T-helper 17 cell (primary cell): Measurements from ENCODE around the gene PEPD. TPM values are rescaled to one million over a fixed set of nuclear protein-coding genes. Genes with fewer than 3 reads are reported as not detected.

Experiments
- ATAC-seq: fragments of 150-1000 bp; cut with Tn5 transposase; 2 replicates; pipeline ENCODE4 v1.10.0; 2021; ENCODE audit warnings: mild to moderate bottlenecking, moderate library complexity
- DNase-seq, 3 donors: peaks; one replicate each; pipeline versions ENCODE4 v3.0.0 to v3.0.0-alpha.2; 2020 to 2021
- H3K9me3 ChIP-seq: one replicate; pipeline ENCODE4 v1.7.0; 2013; ENCODE audit warnings: low read length, mild to moderate bottlenecking; ENCODE audit not compliant: control insufficient read depth, poor library complexity, severe bottlenecking
- H3K27ac Mint-ChIP-seq: one replicate; pipeline ENCODE4 v1.8.0; 2022; ENCODE audit warnings: mild to moderate bottlenecking, moderate library complexity, mixed read lengths
- H3K27me3 Mint-ChIP-seq: one replicate; pipeline ENCODE4 v1.8.0; 2022; ENCODE audit warnings: mixed read lengths
- H3K36me3 Mint-ChIP-seq: one replicate; pipeline ENCODE4 v1.8.0; 2022; ENCODE audit warnings: low read depth, mixed read lengths
- H3K4me1 Mint-ChIP-seq: one replicate; pipeline ENCODE4 v1.8.0; 2022; ENCODE audit warnings: mild to moderate bottlenecking, mixed read lengths
- H3K4me3 Mint-ChIP-seq: one replicate; pipeline ENCODE4 v1.8.0; 2022; ENCODE audit warnings: mild to moderate bottlenecking, moderate library complexity, mixed read lengths
- total RNA-seq, 4 donors: library from RNA in 2 of 4; stranded (reverse) in 2 of 4; gene quantifications; one replicate each; pipeline ENCODE4 v1.2.3 and lab custom pipeline; 2022 to 2026

The PEPD gene
- total RNA-seq, 2 donors from 2014 or later: 38.5 to 41.4 TPM

DNA sequence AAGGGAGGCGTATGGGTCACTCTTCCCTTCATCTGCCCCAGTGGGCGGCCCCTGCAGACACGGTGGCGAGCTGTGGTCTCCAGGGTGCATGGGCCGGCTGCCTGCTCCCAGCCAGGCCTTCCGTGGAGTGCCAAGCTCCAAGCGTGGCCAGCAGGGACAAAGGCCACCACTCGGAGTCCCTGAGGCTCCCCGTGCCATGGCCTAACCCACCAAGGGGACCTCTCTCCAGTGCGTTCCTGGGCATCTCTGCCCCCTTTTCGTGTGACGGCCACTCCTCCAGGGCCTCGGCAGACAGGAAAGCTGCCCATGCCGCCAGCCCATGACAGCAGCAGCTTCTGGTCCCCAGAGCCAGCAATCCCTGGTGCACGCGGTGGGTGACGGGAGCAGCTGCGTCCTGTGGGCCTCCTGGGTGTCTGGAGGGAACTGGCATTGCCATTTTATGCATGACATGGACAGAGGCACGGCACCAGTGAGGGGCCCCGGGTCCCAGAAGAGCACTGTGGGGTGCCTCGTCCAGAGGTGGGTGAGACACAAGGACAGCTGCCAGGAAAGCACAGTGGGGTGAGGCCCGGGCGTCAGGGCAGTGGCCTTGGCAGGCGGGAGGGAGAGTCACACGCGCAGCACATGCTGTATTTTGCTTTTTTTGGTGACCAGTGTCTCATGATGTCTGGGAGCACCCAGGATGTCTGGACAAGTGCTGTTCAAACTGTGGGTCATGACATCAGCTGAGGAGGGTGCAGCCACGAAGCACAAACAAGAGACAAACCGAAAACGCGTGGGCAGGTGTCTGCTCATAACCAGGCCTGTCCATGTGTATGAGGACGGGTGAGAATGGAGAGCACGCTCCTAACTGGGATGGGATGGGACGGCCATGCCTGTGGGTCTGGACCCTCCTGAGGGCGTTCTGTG is 115.8 kb downstream of the PEPD start:
- H3K9me3 ChIP-seq: no peaks in the 10 kb centered on the region
- no peak overlapping the region for H3K27ac Mint-ChIP-seq
- ATAC-seq: no peak
- no peaks in the 10 kb centered on the region for H3K36me3 Mint-ChIP-seq
- no peaks in the 10 kb centered on the region for H3K27me3 Mint-ChIP-seq
- H3K4me3 Mint-ChIP-seq: no peak overlapping the region
- H3K4me1 Mint-ChIP-seq: no peaks in the 10 kb centered on the region
- DNase-seq: no peak

DNA sequence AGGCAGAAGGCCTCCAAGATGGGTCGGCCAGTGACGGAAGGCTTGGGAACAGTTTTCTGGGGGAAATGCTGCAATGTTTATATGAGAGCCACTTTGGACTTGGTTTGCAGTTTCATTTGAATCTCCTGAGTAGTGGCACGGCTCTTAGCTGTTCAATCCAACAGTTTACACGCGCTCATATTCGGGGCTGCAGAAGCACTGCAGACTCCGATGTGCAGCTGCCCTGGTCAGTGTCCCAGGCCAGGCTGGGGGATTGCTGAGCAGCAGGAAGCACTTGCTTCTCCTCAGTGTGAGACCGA is 116.4 kb downstream of the PEPD start:
- Mint-ChIP-seq H3K27me3 (no peaks in the 10 kb centered on the region), H3K27ac (no peak overlapping the region), H3K36me3 (no peaks in the 10 kb centered on the region), H3K4me1 (no peaks in the 10 kb centered on the region), H3K4me3 (no peak overlapping the region)
- no peak for DNase-seq
- no peaks in the 10 kb centered on the region for H3K9me3 ChIP-seq
- ATAC-seq: no peak

DNA sequence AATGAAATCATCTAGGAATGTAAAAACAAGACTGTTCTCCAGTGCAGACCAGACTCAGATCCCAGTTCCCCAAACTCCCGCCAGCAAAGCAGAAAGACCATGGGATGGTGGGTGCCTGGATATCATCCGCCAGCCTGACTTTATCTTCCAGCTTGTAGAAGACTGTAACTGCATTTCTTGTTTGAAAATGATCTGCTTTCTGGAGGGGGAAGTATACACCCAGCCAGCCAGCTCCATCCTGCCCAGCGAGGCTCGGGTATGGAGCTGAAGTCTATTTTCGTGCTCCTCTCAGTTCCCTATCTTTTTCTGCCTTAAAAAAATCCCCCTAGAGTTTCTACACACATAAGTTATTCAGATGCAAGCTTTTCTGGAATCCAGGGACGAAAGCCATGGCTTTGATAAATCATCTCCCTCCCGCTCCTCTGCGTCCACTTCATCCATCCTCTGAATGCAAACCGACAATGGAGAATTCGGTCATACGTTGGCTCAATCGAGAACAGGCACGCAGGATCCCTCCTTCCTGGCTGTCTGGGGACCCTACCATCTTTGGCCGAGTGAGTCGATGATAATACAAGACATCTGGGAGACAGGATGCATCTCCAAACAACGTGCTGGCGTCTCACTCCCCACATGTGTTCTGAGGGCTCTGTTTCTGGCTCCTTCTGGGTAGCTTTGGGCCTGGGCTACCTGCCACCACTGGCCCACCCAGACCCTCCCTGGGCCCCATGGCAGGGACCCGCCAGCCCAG is 116.9 kb downstream of the PEPD start:
- peak overlapping the region; percentile 29 for H3K27ac Mint-ChIP-seq
- no peaks in the 10 kb centered on the region for H3K27me3 Mint-ChIP-seq
- no peaks in the 10 kb centered on the region for H3K9me3 ChIP-seq
- ATAC-seq: no peak
- no peaks in the 10 kb centered on the region for H3K4me1 Mint-ChIP-seq
- peak in 1 of 3 donors; percentile 2 for DNase-seq
- no peaks in the 10 kb centered on the region for H3K36me3 Mint-ChIP-seq
- peak overlapping the region; percentile 45 for H3K4me3 Mint-ChIP-seq

DNA sequence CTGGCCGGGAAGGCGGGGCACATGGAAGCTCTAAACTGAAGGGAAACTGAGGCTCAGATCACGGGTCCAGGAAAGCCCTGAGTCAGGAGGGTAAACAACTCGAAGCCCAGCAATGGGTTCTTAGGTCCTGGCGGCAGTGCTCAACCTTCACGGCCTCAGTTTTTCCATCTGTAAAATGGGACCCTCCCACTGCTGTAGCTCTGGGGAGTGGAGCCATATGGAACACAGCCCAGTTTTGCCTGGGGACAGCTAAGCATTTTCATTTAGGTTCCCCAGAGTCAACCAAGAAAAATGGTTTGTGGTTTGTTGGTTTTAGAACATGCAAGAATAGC is 117.7 kb downstream of the PEPD start:
- Mint-ChIP-seq H3K27me3 (no peaks in the 10 kb centered on the region), H3K27ac (peak overlapping the region; percentile 29), H3K36me3 (no peaks in the 10 kb centered on the region), H3K4me3 (peak overlapping the region; percentile 45), H3K4me1 (no peaks in the 10 kb centered on the region)
- DNase-seq: no peak
- H3K9me3 ChIP-seq: no peaks in the 10 kb centered on the region
- ATAC-seq: no peak

DNA sequence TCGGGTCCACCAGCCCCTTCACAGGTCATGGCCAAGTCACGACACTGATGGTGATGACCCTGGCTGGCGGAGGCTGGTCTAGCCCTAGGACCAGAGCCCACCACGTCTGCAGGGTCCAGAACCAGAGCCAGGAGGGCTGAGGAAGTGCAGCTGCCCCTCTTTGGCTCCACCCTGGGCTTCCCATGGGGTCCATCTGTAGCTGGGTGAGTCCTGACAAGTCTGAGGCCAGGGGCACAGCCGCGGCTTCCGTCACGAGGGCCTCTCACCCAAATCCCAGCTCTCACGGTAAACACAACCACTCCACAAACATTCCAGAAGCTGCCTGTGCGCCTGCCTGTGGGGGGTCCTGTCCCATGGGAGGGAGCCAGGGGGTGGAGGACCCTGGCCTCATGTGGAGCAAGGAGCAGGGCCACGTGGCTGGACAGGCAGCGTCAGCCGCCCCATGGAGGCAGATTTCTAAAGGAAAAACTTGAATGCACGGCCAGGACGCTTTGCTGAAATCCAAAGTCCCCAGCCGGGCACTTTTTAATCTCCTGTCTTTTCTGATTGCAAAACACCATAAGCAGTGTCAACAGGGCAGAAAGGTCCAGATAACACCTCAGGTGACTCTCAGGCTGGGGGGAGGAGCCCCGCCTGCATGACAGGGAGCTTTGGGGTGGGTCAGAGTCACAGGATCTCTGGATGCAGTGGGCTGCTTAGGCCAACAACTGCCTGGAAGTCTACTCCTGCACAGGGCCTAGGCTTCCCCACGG is 118.2 kb downstream of the PEPD start:
- Mint-ChIP-seq H3K4me3 (no peak overlapping the region), H3K27ac (no peak overlapping the region), H3K36me3 (no peaks in the 10 kb centered on the region), H3K27me3 (no peaks in the 10 kb centered on the region), H3K4me1 (no peaks in the 10 kb centered on the region)
- H3K9me3 ChIP-seq: no peaks in the 10 kb centered on the region
- ATAC-seq: no peak
- DNase-seq: peak in 1 of 3 donors; percentile 8

DNA sequence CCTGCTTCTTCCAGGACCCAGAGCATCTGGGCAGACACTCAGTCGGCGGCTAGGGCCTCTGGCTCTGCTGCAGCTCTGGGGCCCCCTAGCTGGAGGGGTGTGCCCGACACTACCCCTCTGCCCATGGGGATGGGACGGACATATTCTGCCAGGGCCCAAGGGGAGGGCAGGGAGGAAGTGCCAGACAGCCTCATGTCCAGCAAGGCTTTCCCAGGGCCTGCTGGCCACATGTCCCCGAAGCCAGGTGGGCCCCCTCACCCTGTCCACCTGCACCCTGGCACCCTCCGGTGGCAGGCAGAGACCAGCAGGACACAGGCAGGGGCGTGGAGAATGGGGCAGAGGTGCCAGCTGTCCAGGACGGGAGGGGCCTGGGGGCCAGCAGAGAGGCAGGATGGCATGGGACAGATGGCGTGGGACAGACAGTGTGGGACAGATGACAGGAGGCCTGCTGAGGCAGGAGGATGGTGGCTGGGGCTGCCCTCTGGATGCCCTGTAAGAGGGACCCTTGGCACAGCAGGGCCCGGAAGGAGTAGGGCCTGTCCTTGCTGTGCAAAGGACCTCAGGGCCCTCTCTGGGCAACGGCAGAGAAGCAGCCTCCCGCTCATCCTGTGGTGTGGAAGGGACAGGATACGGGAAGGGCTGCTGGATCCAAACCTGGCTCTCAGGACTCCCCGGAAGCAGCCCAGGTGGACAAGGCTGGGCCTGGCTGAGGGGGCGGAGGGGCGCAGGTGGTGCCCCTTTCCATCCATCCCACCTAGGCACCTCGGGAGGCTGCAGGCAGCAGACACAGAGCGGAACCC is 119.0 kb downstream of the PEPD start:
- H3K9me3 ChIP-seq: no peaks in the 10 kb centered on the region
- H3K4me1 Mint-ChIP-seq: no peaks in the 10 kb centered on the region
- ATAC-seq: no peak
- H3K27me3 Mint-ChIP-seq: no peaks in the 10 kb centered on the region
- DNase-seq: peak in 1 of 3 donors; percentile 3
- no peak overlapping the region for H3K27ac Mint-ChIP-seq
- H3K36me3 Mint-ChIP-seq: no peaks in the 10 kb centered on the region
- H3K4me3 Mint-ChIP-seq: no peak overlapping the region

DNA sequence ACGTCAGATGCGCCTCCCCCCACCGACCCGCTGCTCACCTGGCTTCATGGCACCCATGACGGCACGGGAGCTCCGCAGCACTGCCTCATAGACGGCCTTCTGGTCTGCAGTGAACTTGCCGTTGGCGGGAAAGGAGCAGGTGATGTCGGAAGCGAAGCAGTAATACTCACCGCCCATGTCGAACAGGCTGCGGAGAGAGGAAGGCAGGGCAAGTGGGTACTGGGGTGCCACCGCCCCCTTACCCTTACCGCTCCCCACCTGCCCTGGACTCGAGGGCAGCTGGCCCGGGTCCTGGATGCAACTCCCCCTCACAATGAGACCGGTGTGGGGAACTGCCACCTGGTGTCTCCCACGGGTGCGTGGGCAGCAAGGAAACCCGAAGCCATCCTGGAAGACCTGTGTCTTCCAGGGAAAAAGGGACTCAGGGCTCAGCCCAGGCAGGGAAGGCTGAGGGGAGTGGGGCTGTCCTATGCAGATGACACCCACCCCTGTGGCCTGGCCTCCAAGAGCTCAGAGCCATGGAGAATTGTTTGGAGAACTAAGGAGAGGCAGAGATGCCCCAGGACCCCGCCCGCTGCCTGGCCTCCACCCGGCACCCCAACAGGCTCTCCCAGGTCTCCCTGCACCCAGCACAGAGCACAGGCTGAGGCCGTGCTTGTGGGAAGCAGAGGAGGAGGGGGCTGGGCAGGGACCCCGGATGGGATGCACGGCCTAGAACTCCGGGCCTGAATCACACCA is 119.7 kb downstream of the PEPD start:
- Mint-ChIP-seq H3K36me3 (no peaks in the 10 kb centered on the region), H3K27ac (no peak overlapping the region), H3K4me3 (no peak overlapping the region), H3K4me1 (no peaks in the 10 kb centered on the region), H3K27me3 (no peaks in the 10 kb centered on the region)
- no peaks in the 10 kb centered on the region for H3K9me3 ChIP-seq
- ATAC-seq (no peak), DNase-seq (no peak)

DNA sequence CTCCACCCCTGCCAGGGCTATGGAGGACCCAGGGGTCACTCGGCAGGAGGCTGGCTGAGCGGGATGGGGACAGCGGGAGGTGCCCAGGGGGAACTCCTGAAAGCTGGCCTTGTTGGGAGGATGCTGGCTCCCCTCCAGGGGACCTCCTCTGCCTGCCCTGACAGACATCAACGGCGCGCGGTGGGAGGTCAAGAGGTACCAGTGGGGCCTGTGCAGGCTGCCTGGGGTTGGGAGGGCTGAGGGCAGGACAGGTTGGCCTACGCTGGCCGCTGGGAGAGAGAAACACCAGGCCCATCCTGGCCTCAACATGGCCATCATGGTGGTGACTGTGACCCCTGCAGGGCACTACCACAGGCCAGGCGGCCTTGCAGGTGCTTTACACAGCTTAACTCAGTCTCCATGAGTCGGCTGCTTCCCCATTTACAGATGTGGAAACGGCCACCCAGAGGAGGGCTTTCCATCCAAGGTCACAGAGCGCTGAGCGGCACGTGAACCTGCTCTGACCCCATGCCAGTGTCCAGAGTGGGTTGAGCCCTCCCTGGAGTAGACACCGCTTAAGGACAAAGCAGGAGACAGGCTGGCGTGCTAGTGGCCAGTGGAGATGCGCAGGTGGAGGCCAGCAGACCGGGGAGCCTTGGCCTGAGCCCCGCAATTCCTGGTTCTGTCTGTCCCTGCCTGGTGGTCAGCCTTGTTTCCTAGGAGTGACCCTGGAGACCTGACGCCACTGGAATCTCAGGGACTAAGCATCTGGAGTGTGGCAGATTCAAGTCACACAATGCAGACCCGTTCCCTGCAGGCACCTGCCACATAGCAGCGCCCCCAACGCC is 120.5 kb downstream of the PEPD start:
- Mint-ChIP-seq H3K4me1 (no peaks in the 10 kb centered on the region), H3K27me3 (no peaks in the 10 kb centered on the region), H3K36me3 (no peaks in the 10 kb centered on the region), H3K4me3 (no peak overlapping the region), H3K27ac (no peak overlapping the region)
- H3K9me3 ChIP-seq: no peaks in the 10 kb centered on the region
- no peak for ATAC-seq
- no peak for DNase-seq

DNA sequence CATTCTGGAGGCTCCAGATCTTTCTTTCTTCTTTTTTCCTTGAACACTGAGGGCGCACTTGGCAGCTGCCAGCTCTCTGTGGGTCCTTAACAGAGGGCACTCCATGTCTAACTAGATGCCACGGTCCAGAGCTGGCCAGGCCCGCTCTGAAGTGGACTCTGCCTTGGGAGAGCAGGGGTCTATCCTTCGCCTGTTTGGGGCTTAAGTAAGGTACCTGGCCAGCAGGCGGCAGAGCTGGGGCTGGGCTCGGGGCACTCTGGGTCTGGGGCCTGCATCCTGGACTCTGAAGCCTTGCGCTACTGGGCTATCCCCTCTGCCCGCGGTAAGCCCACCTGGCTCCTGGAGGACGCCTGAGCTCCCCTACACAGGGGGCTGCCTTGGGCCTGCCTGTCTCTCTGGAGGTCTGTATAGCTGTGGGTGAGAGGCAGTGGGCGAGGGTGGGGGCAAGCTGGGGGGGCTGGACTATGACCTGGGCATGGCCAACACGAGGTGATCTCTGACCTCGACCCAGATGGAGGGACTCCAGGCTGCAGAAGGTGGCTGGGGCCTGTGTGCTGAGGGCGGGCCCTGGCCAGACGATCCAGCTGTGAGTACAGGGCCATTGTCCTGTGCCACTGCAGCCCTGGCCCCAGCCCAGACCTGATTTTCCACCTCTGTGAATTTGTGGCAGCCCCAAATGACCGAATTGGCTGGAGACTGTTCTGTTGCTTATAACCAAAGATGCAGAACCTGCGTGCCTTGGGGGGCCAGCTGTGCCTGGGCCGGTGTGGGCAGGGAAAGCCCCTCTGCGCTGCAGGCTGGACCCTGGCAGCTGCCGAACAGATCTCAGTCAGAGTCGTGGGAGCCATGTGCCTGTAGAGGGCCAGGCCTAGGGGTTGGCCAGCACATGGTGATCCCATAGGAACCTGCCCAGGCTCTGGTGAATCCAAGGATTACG is 121.6 kb downstream of the PEPD start:
- DNase-seq (no peak), ATAC-seq (no peak)
- Mint-ChIP-seq H3K4me1 (no peaks in the 10 kb centered on the region), H3K36me3 (no peaks in the 10 kb centered on the region), H3K27me3 (no peaks in the 10 kb centered on the region), H3K4me3 (no peak overlapping the region), H3K27ac (no peak overlapping the region)
- H3K9me3 ChIP-seq: no peaks in the 10 kb centered on the region

DNA sequence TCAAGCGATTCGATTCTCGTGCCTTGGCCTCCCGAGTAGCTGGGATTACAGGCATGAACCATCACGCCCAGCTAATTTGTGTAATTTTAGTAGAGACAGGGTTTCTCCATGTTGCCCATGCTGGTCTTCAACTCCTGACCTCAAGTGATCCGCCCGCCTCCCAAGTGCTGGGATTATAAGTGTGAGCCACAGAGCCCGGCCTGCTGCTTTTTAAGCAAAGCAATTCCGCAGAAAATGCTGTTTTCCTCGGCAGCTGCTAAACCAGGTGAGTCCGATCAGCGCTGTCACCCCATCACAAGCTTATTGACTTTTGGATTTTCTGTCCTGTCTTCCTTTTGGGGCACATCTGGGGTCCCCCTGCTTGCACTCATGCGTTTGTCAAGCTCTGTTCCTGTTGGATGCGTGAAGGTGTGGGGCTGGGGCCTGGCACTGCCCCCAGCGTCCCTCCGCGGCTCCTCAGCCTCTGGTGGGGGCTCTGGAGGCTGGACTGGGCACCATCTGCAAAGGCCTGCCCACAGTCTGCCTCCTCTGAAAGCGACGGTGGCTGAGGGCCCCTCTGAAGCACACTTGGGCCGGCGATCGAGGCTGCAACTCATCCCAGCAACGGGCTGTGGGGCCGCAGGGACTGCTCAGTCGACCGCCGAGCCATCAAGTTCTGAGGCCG is 122.4 kb downstream of the PEPD start:
- no peak for DNase-seq
- no peak for ATAC-seq
- H3K9me3 ChIP-seq: no peaks in the 10 kb centered on the region
- peaks cover 3% of the 10 kb centered on the region for H3K4me1 Mint-ChIP-seq
- no peak overlapping the region for H3K4me3 Mint-ChIP-seq
- H3K36me3 Mint-ChIP-seq: no peaks in the 10 kb centered on the region
- H3K27me3 Mint-ChIP-seq: no peaks in the 10 kb centered on the region
- peak overlapping the region; percentile 67 for H3K27ac Mint-ChIP-seq
